Stimulated activated CD8-positive, alpha-beta memory T cell treated with anti-CD3 and anti-CD28 coated beads, Interleukin-4, amount 100 ng/mL, for 48 hours (primary cell): Measurements from ENCODE around the gene PAIP1.
"Not testable (repeated sequence)": the region's sequence is repeated elsewhere in the genome, so short reads cannot be mapped to it uniquely, and the experiment has no call there.

Experiments used
- DNase-seq: peaks from one replicate; pipeline ENCODE4 v3.0.0-alpha.2; 2020

PAIP1 gene

GRCh38 chr5:43514816-43515677 is 41.8 kb downstream of the PAIP1 start, which contains the start of gene C5orf34:
TSS of gene C5orf34 (minus strand) at chr5:43515148. CDS start at chr5:43509339, 5,809 bp downstream.
- DNase-seq = peak; percentile 99

- DNase-seq = peak; percentile 63
These were observed 42.4 kb downstream of the PAIP1 start for GRCh38 chr5:43514471-43514815.

- DNase-seq = no peak
These were observed 42.9 kb downstream of the PAIP1 start for GRCh38 chr5:43514025-43514424.

GRCh38 chr5:43511062-43511461 is 45.8 kb downstream of the PAIP1 start:
- not testable (repeated sequence) for DNase-seq

GRCh38 chr5:43498581-43498980 is 58.3 kb downstream of the PAIP1 start:
- no peak for DNase-seq

GRCh38 chr5:43497311-43498104 is 59.4 kb downstream of the PAIP1 start:
- no peak for DNase-seq

- DNase-seq = no peak
These were observed 65.6 kb downstream of the PAIP1 start for GRCh38 chr5:43491326-43491725.

GRCh38 chr5:43486353-43486752 is 70.5 kb downstream of the PAIP1 start:
- no peak for DNase-seq

GRCh38 chr5:43485406-43485805 is 71.5 kb downstream of the PAIP1 start:
- DNase-seq = no peak

- peak; percentile 87 for DNase-seq
These were observed 72.6 kb downstream of the PAIP1 start for GRCh38 chr5:43484106-43484849.

GRCh38 chr5:43483298-43484105 is 73.4 kb downstream of the PAIP1 start, which contains the start of gene TMEM267:
TSS of gene TMEM267 (minus strand) at chr5:43483865. CDS start at chr5:43453969, 29,896 bp downstream.
- peak; percentile 88 for DNase-seq

- DNase-seq = no peak
These were observed 74.2 kb downstream of the PAIP1 start for GRCh38 chr5:43482490-43483297.
